HEK293 (cell line): ENCODE measurements around the gene ZNRF1.

Source experiments
- MEIS1 ChIP-seq: sonication (generic); formaldehyde crosslinking; IDR thresholded peaks from 2 replicates; pipeline ENCODE4 v1.8.1; 2022; ENCODE audit warnings: missing genetic modification reagents, mild to moderate bottlenecking, borderline replicate concordance
- PRDM1 ChIP-seq: fragments of 450-650 bp; formaldehyde crosslinking; IDR thresholded peaks from 2 replicates; pipeline ENCODE4; 2016; ENCODE audit warnings: missing biosample characterization, missing genetic modification characterization
- TRIM28 ChIP-seq: IDR thresholded peaks from 2 replicates; pipeline ENCODE4 v1.6.1; 2011; ENCODE audit warnings: low read length, control low read depth, borderline replicate concordance
- ZNF140 ChIP-seq: fragments of 450-650 bp; formaldehyde crosslinking; IDR thresholded peaks from 2 replicates; pipeline ENCODE4 v1.5.1; 2016; ENCODE audit warnings: missing biosample characterization, missing genetic modification characterization
- ZNF202 ChIP-seq: fragments of 450-650 bp; formaldehyde crosslinking; IDR thresholded peaks from 2 replicates; pipeline ENCODE4 v1.5.1; 2016; ENCODE audit warnings: missing biosample characterization, missing genetic modification characterization, borderline replicate concordance
- ZNF777 ChIP-seq: fragments of 450-650 bp; formaldehyde crosslinking; IDR thresholded peaks from 2 replicates; pipeline ENCODE4 v1.5.1; 2017; ENCODE audit warnings: missing biosample characterization, missing genetic modification characterization, borderline replicate concordance
- TF ChIP-seq, protein P1 (sequence below): fragments of 450-650 bp; formaldehyde crosslinking; IDR thresholded peaks from 2 replicates; pipeline ENCODE4 v1.5.1; 2016; ENCODE audit warnings: missing biosample characterization, missing genetic modification characterization
- TF ChIP-seq, protein P2 (sequence below): fragments of 450-650 bp; formaldehyde crosslinking; IDR thresholded peaks from 2 replicates; pipeline ENCODE4 v1.5.1; 2016; ENCODE audit warnings: missing biosample characterization, missing genetic modification characterization, low read depth
- TF ChIP-seq, protein P3 (sequence below): fragments of 450-650 bp; formaldehyde crosslinking; IDR thresholded peaks from 2 replicates; pipeline ENCODE4 v1.5.1; 2016; ENCODE audit warnings: missing biosample characterization, missing genetic modification characterization
- TF ChIP-seq, protein P4 (sequence below): fragments of 450-650 bp; formaldehyde crosslinking; IDR thresholded peaks from 2 replicates; pipeline ENCODE4 v1.5.1; 2016; ENCODE audit warnings: missing biosample characterization, missing genetic modification characterization
- TF ChIP-seq, protein P5 (sequence below): sonication (generic); formaldehyde crosslinking; IDR thresholded peaks from 2 replicates; pipeline ENCODE4 v1.8.1; 2022; ENCODE audit warnings: mild to moderate bottlenecking, moderate library complexity, missing genetic modification reagents

DNA sequence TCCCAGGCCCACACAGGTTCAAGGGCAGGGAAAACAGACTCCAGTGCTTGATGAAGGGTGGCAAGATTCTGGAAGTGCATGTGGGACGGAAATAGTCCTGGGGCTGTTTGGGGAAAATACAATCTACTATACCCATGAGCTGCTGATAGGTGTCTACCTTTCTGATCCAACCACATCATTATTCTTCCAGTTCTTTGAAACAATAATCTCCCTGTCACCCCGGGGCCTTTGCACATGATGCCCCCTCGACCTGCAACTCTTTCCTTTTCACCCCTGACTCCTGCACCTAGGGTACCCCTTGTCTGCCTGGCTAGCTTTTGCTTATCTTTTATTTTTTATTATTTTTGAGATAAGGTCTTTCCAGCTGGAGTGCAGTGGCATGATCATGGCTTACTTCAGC, 72.8 kb downstream of the ZNRF1 start:
- TF ChIP-seq, protein P1, sequence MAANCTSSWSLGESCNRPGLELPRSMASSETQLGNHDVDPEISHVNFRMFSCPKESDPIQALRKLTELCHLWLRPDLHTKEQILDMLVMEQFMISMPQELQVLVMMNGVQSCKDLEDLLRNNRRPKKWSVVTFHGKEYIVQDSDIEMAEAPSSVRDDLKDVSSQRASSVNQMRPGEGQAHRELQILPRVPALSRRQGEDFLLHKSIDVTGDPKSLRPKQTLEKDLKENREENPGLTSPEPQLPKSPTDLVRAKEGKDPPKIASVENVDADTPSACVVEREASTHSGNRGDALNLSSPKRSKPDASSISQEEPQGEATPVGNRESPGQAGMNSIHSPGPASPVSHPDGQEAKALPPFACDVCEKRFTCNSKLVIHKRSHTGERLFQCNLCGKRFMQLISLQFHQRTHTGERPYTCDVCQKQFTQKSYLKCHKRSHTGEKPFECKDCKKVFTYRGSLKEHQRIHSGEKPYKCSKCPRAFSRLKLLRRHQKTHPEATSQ (tag by site-specific recombination), result no peak
- TF ChIP-seq, protein P2, sequence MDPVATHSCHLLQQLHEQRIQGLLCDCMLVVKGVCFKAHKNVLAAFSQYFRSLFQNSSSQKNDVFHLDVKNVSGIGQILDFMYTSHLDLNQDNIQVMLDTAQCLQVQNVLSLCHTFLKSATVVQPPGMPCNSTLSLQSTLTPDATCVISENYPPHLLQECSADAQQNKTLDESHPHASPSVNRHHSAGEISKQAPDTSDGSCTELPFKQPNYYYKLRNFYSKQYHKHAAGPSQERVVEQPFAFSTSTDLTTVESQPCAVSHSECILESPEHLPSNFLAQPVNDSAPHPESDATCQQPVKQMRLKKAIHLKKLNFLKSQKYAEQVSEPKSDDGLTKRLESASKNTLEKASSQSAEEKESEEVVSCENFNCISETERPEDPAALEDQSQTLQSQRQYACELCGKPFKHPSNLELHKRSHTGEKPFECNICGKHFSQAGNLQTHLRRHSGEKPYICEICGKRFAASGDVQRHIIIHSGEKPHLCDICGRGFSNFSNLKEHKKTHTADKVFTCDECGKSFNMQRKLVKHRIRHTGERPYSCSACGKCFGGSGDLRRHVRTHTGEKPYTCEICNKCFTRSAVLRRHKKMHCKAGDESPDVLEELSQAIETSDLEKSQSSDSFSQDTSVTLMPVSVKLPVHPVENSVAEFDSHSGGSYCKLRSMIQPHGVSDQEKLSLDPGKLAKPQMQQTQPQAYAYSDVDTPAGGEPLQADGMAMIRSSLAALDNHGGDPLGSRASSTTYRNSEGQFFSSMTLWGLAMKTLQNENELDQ (tag by site-specific recombination), result no peak
- TF ChIP-seq, protein P3, sequence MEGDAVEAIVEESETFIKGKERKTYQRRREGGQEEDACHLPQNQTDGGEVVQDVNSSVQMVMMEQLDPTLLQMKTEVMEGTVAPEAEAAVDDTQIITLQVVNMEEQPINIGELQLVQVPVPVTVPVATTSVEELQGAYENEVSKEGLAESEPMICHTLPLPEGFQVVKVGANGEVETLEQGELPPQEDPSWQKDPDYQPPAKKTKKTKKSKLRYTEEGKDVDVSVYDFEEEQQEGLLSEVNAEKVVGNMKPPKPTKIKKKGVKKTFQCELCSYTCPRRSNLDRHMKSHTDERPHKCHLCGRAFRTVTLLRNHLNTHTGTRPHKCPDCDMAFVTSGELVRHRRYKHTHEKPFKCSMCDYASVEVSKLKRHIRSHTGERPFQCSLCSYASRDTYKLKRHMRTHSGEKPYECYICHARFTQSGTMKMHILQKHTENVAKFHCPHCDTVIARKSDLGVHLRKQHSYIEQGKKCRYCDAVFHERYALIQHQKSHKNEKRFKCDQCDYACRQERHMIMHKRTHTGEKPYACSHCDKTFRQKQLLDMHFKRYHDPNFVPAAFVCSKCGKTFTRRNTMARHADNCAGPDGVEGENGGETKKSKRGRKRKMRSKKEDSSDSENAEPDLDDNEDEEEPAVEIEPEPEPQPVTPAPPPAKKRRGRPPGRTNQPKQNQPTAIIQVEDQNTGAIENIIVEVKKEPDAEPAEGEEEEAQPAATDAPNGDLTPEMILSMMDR (tag by site-specific recombination), result no peak
- TF ChIP-seq ZNF777 (tag by site-specific recombination) (no peak), MEIS1 (CRISPR knock-in tag) (no peak), PRDM1 (tag by site-specific recombination) (no peak), TRIM28 (no peak), ZNF140 (tag by site-specific recombination) (no peak), ZNF202 (tag by site-specific recombination) (no peak)
- TF ChIP-seq, protein P4, sequence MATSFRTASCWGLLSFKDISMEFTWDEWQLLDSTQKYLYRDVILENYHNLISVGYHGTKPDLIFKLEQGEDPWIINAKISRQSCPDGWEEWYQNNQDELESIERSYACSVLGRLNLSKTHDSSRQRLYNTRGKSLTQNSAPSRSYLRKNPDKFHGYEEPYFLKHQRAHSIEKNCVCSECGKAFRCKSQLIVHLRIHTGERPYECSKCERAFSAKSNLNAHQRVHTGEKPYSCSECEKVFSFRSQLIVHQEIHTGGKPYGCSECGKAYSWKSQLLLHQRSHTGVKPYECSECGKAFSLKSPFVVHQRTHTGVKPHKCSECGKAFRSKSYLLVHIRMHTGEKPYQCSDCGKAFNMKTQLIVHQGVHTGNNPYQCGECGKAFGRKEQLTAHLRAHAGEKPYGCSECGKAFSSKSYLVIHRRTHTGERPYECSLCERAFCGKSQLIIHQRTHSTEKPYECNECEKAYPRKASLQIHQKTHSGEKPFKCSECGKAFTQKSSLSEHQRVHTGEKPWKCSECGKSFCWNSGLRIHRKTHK (tag by site-specific recombination), result no peak
- TF ChIP-seq, protein P5, sequence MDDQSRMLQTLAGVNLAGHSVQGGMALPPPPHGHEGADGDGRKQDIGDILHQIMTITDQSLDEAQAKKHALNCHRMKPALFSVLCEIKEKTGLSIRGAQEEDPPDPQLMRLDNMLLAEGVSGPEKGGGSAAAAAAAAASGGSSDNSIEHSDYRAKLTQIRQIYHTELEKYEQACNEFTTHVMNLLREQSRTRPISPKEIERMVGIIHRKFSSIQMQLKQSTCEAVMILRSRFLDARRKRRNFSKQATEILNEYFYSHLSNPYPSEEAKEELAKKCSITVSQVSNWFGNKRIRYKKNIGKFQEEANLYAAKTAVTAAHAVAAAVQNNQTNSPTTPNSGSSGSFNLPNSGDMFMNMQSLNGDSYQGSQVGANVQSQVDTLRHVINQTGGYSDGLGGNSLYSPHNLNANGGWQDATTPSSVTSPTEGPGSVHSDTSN (CRISPR knock-in tag), result no peak
